ENCODE results near the gene NOPCHAP1. TPM values are rescaled to one million over a fixed set of nuclear protein-coding genes. Genes with fewer than 3 reads are reported as not detected.

Gene NOPCHAP1
- total RNA-seq, 6 experiments from 2014 or later, result 2.1 to 7.7 (median 6.1) TPM

DNA sequence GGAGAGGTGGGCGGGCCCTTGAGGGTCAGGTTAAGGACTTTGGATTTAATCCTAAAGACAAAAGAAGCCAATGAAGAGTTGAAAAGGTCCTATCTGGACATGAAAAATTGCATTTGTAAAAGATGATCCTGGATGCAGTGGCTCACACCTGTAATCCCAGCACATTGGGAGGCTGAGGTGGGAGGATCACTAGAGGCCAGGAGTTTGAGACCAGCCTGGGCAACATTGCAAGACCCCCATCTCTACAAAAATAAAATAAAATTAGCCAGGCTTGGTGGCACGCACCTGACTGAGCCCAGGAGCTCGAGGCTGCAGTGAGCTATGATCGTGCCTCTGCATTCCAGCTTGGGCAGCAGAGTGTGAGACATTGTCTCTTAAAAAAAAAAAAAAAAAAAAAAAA is 25.7 kb upstream of the NOPCHAP1 start:
- H3K4me1 ChIP-seq, result peaks cover 0 to 21% (median 7%) of the 10 kb centered on the region in 4 donors
- DNase-seq (no peak), ATAC-seq (no peak)
- no peaks in the 10 kb centered on the region for H3K27me3 ChIP-seq
- no peaks in the 10 kb centered on the region for H3K9me3 ChIP-seq
- H3K4me3 ChIP-seq, result no peak overlapping the region
- no peaks in the 10 kb centered on the region for H3K36me3 ChIP-seq
- 100% methylated on average over 1 of the region's 4 CpGs for WGBS (ENCODE audit: insufficient coverage, low coverage, low lambda C conversion rate, missing lambda C conversion rate)
- intact Hi-C loops (cut with DNase I), result no loop called here
- no peak for TF ChIP-seq POLR2A (IDR thresholded peaks at IDR 0.05)
- TF ChIP-seq, protein P1, sequence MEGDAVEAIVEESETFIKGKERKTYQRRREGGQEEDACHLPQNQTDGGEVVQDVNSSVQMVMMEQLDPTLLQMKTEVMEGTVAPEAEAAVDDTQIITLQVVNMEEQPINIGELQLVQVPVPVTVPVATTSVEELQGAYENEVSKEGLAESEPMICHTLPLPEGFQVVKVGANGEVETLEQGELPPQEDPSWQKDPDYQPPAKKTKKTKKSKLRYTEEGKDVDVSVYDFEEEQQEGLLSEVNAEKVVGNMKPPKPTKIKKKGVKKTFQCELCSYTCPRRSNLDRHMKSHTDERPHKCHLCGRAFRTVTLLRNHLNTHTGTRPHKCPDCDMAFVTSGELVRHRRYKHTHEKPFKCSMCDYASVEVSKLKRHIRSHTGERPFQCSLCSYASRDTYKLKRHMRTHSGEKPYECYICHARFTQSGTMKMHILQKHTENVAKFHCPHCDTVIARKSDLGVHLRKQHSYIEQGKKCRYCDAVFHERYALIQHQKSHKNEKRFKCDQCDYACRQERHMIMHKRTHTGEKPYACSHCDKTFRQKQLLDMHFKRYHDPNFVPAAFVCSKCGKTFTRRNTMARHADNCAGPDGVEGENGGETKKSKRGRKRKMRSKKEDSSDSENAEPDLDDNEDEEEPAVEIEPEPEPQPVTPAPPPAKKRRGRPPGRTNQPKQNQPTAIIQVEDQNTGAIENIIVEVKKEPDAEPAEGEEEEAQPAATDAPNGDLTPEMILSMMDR (IDR thresholded peaks at IDR 0.05), result no peak
- no peak overlapping the region for H3K27ac ChIP-seq

DNA sequence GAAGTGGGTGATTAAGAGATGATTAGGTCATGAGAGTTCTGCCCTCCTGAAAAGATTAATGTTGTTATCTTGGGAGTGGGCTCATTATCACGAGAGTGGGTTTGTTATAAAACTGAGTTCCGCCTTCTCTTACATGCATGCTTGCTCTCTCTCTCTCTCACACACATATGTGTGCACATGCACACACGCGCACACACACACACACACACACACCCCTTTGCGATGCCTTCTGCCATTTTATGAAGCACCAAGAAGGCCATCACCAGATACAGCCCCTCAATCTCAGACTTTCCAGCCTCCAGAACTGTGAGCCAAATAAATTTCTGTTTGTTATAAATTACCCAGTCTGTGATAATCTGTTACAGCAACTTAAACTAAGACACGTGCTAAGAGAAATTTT is 22.4 kb upstream of the NOPCHAP1 start:
- TF ChIP-seq, protein P1 (IDR thresholded peaks at IDR 0.05), result no peak
- no peak for TF ChIP-seq POLR2A (IDR thresholded peaks at IDR 0.05)
- H3K9me3 ChIP-seq, result no peaks in the 10 kb centered on the region

DNA sequence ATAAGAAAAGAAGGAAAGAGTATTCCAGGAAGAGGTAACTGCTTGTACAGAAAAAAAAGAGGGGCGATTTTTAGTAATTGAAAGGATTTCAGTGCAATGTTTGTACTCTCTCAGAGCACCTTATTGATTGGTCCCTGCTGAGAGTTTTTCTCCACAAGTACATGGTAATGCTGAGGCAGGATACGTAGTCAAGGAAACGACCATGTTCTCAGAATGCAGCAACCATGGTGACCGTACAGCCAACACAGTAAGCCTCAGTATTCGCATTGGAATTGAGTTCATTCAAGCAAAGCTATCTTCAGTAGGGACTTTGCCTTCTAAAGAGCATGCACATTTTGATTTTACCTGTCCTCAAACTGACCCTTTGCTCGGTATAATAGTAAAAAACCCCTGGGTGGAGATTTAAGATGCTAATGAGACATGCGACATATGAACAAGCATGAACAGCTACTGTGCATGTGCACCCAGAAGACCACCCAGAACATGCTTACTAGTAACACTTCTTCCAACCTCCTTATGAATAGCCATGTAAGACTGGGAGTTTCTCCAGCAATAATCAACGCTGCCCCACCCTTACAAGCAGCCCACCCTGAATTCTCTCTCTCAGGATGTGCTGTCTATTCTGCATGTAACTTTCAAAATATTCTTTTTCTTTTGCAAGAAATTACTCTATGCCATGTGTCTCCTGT is 21.8 kb upstream of the NOPCHAP1 start:
- ATAC-seq (no peak), DNase-seq (no peak)
- intact Hi-C loops (cut with DNase I), result no loop called here
- no peaks in the 10 kb centered on the region for H3K9me3 ChIP-seq
- no peak overlapping the region for H3K4me3 ChIP-seq
- no peak for TF ChIP-seq POLR2A (IDR thresholded peaks at IDR 0.05)
- TF ChIP-seq, protein P1 (IDR thresholded peaks at IDR 0.05), result no peak
- H3K4me1 ChIP-seq, result peaks cover 0 to 6% (median 2%) of the 10 kb centered on the region in 4 donors
- no peak overlapping the region for H3K27ac ChIP-seq
- WGBS (ENCODE audit: insufficient coverage, low coverage, low lambda C conversion rate, missing lambda C conversion rate), result 58% methylated on average over 7 of the region's 8 CpGs
- H3K36me3 ChIP-seq, result no peaks in the 10 kb centered on the region
- H3K27me3 ChIP-seq, result no peaks in the 10 kb centered on the region

More for the DNA sequence above, 22.4 kb upstream of the NOPCHAP1 start:
- no peaks in the 10 kb centered on the region for H3K36me3 ChIP-seq
- DNase-seq (no peak), ATAC-seq (no peak)
- no peak overlapping the region for H3K27ac ChIP-seq
- H3K4me1 ChIP-seq, result peaks cover 0 to 10% (median 4%) of the 10 kb centered on the region in 4 donors
- WGBS (ENCODE audit: insufficient coverage, low coverage, low lambda C conversion rate, missing lambda C conversion rate), result 49% methylated on average over 5 of the region's 6 CpGs
- H3K4me3 ChIP-seq, result no peak overlapping the region
- H3K27me3 ChIP-seq, result no peaks in the 10 kb centered on the region
- intact Hi-C loops (cut with DNase I), result no loop called here

DNA sequence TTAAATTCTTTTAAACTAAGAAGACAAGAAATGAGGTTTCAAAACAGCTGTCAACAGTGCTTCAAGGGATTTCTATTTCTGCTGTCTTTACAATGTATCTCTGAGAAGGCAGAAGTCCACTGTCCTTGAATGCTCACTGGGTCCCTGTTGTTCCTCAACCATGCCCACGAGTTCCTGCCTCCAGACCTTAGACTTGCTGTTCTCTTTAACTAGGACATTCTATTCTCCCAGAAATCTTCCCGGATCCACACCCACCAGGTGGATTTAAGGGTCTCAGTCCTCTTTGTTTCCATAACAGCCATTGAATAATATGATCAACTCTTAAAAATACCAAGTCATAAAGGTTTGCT is 21.3 kb upstream of the NOPCHAP1 start:
- ATAC-seq (no peak), DNase-seq (no peak)
- Histone ChIP-seq H3K4me1 (peaks cover 0 to 1% (median under 1%) of the 10 kb centered on the region in 4 donors), H3K27me3 (no peaks in the 10 kb centered on the region), H3K36me3 (no peaks in the 10 kb centered on the region), H3K4me3 (no peak overlapping the region), H3K27ac (no peak overlapping the region), H3K9me3 (no peaks in the 10 kb centered on the region)
- TF ChIP-seq POLR2A (IDR thresholded peaks at IDR 0.05), result no peak
- TF ChIP-seq, protein P1 (IDR thresholded peaks at IDR 0.05), result no peak
- WGBS (ENCODE audit: insufficient coverage, low coverage, low lambda C conversion rate, missing lambda C conversion rate), result 22% methylated on average over 2 of the region's 2 CpGs
- intact Hi-C loops (cut with DNase I), result no loop called here

Data from right lobe of liver (tissue), 6 donors.